ENCODE measurements around the gene DNAH14. TPM values are rescaled to one million over a fixed set of nuclear protein-coding genes. Genes with fewer than 3 reads are reported as not detected.

DNAH14 gene
- total RNA-seq, 1 experiment from 2014 or later, result 69.7 TPM

DNA sequence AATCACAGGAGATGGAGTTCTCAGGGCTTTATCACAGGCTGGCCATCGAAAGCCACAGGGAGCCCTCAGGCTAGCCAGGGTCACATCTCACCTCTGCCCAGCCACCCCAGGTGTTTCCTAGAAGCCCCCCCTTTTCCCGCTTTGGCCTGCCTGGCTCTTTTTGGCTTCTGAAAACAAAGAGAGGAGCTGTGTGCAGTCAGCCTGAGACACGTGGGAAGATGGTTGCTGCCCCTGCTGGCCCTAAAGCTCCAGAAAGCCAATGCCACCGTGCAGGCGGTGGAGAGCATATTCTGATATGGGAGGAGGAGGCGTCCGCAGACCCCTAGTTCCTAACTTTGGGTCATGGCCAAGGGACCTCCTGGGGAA, 517.1 kb downstream of the DNAH14 start:
- no peak overlapping the region for H3K27ac Mint-ChIP-seq (ENCODE audit: low read depth, unreplicated experiment)
- intact Hi-C loops (cut with micrococcal nuclease), result no loop called here
- TF ChIP-seq, protein P1, sequence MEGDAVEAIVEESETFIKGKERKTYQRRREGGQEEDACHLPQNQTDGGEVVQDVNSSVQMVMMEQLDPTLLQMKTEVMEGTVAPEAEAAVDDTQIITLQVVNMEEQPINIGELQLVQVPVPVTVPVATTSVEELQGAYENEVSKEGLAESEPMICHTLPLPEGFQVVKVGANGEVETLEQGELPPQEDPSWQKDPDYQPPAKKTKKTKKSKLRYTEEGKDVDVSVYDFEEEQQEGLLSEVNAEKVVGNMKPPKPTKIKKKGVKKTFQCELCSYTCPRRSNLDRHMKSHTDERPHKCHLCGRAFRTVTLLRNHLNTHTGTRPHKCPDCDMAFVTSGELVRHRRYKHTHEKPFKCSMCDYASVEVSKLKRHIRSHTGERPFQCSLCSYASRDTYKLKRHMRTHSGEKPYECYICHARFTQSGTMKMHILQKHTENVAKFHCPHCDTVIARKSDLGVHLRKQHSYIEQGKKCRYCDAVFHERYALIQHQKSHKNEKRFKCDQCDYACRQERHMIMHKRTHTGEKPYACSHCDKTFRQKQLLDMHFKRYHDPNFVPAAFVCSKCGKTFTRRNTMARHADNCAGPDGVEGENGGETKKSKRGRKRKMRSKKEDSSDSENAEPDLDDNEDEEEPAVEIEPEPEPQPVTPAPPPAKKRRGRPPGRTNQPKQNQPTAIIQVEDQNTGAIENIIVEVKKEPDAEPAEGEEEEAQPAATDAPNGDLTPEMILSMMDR (IDR thresholded peaks at IDR 0.05; ENCODE audit: unreplicated experiment), result no peak
- H3K4me3 Mint-ChIP-seq (ENCODE audit: unreplicated experiment), result no peak overlapping the region
- BruUV-seq (replicated peaks), result no TSS peak
- H3K36me3 Mint-ChIP-seq (ENCODE audit: insufficient read depth, unreplicated experiment), result peaks cover 15% of the 10 kb centered on the region
- H3K27me3 Mint-ChIP-seq (ENCODE audit: insufficient read depth, unreplicated experiment), result no peaks in the 10 kb centered on the region
- H3K4me1 Mint-ChIP-seq (ENCODE audit: insufficient read depth, unreplicated experiment), result peaks cover 41% of the 10 kb centered on the region
- no peaks in the 10 kb centered on the region for H3K9me3 Mint-ChIP-seq (ENCODE audit: unreplicated experiment)
- CTCF ChIA-PET, result interaction anchor here (0.6 to 3.0 kb wide), 8 partner anchors 9 to 541 kb away, joined by 3 to 18 read pairs (median 3); partner anchors contain the start of gene LBR
- POLR2A ChIA-PET, result interaction anchor here (3.9 to 20.7 kb wide), 3 partner anchors 8 to 18 kb away, joined by 52 to 611 read pairs (median 58); partner anchors contain the start of gene LBR
- DNase-seq (ENCODE audit: unreplicated experiment), result no peak

DNA sequence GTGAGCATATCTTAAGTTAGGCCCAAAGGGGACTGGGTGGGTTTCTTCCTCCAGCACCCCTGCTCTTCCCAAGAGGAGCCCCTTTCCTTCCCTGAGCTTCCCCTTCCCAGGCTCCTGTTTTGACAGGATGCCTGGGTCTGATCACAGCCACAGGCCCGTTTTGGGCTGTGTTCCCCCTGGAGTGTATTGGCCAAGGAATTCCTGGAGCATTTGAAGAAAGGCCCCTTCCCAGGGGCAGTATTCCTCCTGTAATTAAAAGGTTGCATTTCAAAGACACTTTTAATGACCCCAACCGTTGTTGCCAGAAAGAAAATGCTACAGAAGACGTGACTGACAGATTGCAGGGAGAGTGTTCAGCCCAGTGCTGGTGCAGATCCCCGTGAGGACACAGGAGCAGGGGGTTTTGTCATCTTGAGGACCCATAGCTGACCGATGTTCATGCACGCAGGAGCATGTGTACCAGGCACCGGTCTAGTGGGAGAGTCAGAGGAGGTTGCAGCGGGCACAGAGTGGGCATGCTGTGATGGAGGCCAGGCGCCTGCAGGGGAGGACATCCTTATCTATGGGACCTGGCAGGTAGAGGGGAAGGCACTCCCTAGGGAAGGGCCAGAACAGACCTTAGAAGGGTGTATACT, 517.6 kb downstream of the DNAH14 start:
- peaks cover 41% of the 10 kb centered on the region for H3K4me1 Mint-ChIP-seq (ENCODE audit: insufficient read depth, unreplicated experiment)
- BruUV-seq (replicated peaks), result no TSS peak
- intact Hi-C loops (cut with micrococcal nuclease), result no loop called here
- no peak for DNase-seq (ENCODE audit: unreplicated experiment)
- peaks cover 15% of the 10 kb centered on the region for H3K36me3 Mint-ChIP-seq (ENCODE audit: insufficient read depth, unreplicated experiment)
- H3K27ac Mint-ChIP-seq (ENCODE audit: low read depth, unreplicated experiment), result no peak overlapping the region
- H3K27me3 Mint-ChIP-seq (ENCODE audit: insufficient read depth, unreplicated experiment), result no peaks in the 10 kb centered on the region
- TF ChIP-seq, protein P1 (IDR thresholded peaks at IDR 0.05; ENCODE audit: unreplicated experiment), result no peak
- POLR2A ChIA-PET, result interaction anchor here (3.9 to 20.7 kb wide), 3 partner anchors 8 to 18 kb away, joined by 52 to 611 read pairs (median 58); partner anchors contain the start of gene LBR
- no peak overlapping the region for H3K4me3 Mint-ChIP-seq (ENCODE audit: unreplicated experiment)
- no peaks in the 10 kb centered on the region for H3K9me3 Mint-ChIP-seq (ENCODE audit: unreplicated experiment)
- CTCF ChIA-PET, result interaction anchor here (1.1 to 3.0 kb wide), 4 partner anchors 18 to 540 kb away, joined by 3 to 18 read pairs (median 4); partner anchors contain the start of gene LBR

DNA sequence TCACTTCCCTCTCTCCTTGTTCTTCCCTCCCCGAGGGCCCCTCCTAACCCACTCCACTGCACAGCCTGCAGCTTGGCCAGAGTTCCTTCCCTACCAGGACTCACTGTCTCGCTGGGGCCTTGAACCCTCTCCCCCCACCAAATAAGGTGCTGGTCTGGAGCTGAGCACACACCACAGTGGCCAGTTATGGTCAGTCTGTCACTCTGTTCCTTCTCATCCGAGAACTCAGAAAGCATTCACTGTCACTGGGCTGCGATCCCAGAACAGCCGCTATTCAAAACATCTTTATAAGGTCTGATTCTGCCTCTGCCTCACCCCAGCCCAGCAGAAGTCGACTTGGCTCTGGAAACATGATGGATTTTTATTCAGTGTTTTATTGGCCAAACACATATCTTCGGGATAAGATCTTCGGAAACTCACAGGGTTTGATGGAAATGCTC, 518.2 kb downstream of the DNAH14 start:
- no peaks in the 10 kb centered on the region for H3K27me3 Mint-ChIP-seq (ENCODE audit: insufficient read depth, unreplicated experiment)
- intact Hi-C loops (cut with micrococcal nuclease), result no loop called here
- no peaks in the 10 kb centered on the region for H3K9me3 Mint-ChIP-seq (ENCODE audit: unreplicated experiment)
- no peak for DNase-seq (ENCODE audit: unreplicated experiment)
- TF ChIP-seq, protein P1 (IDR thresholded peaks at IDR 0.05; ENCODE audit: unreplicated experiment), result no peak
- peaks cover 15% of the 10 kb centered on the region for H3K36me3 Mint-ChIP-seq (ENCODE audit: insufficient read depth, unreplicated experiment)
- POLR2A ChIA-PET, result interaction anchor here (1.3 to 20.7 kb wide), 4 partner anchors 14 to 472 kb away, joined by 5 to 611 read pairs (median 26); partner anchors contain the start of gene LBR
- no TSS peak for BruUV-seq (replicated peaks)
- CTCF ChIA-PET, result interaction anchor here (0.8 to 4.2 kb wide), 2 partner anchors 16 to 129 kb away, joined by 3 to 29 read pairs; no protein-coding TSS in a partner anchor
- peaks cover 44% of the 10 kb centered on the region for H3K4me1 Mint-ChIP-seq (ENCODE audit: insufficient read depth, unreplicated experiment)
- no peak overlapping the region for H3K4me3 Mint-ChIP-seq (ENCODE audit: unreplicated experiment)
- peak overlapping the region; percentile 18 for H3K27ac Mint-ChIP-seq (ENCODE audit: low read depth, unreplicated experiment)

DNA sequence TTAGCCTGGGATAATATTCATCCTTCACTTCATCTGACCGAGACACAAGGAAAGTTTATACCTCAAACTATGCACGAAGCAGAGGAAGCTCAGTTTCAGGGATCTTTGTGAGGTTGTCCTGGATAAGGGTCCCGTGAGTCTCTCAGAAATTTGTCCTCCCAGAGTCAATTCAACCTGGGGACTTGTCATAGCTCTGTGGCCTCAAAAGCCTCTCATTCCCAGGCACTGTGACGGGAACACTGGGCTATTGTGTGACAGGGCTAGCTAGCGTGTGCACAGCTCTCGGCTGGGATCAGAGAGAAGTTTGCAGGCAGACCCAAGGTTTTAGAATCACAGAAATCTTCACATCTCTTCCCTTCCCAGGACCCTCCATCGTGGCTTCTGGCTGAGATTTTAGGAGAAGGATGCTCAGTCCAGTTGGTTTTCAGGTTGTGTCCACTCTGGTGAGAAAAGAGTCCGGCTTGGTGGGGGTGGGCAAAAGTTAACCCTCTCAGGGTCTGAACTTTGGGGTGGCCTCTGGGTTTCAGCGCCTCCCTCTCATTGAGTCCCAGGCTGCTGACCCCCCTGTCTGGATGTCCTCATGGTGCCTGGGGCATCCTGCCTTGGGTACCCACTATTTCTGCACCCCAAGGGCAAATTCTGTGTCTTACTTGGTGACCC, 518.8 kb downstream of the DNAH14 start:
- ChIA-PET POLR2A (interaction anchor here (0.6 to 20.7 kb wide), 10 partner anchors 10 to 617 kb away, joined by 3 to 611 read pairs (median 3); partner anchors contain the start of gene LBR), CTCF (interaction anchor here (0.6 to 4.2 kb wide), 9 partner anchors 8 to 935 kb away, joined by 3 to 29 read pairs (median 4); no protein-coding TSS in a partner anchor)
- peaks cover 50% of the 10 kb centered on the region for H3K4me1 Mint-ChIP-seq (ENCODE audit: insufficient read depth, unreplicated experiment)
- TF ChIP-seq, protein P1 (IDR thresholded peaks at IDR 0.05; ENCODE audit: unreplicated experiment), result no peak
- H3K9me3 Mint-ChIP-seq (ENCODE audit: unreplicated experiment), result no peaks in the 10 kb centered on the region
- no peak overlapping the region for H3K4me3 Mint-ChIP-seq (ENCODE audit: unreplicated experiment)
- BruUV-seq (replicated peaks), result no TSS peak
- no peaks in the 10 kb centered on the region for H3K27me3 Mint-ChIP-seq (ENCODE audit: insufficient read depth, unreplicated experiment)
- no peak for DNase-seq (ENCODE audit: unreplicated experiment)
- H3K36me3 Mint-ChIP-seq (ENCODE audit: insufficient read depth, unreplicated experiment), result peaks cover 15% of the 10 kb centered on the region
- intact Hi-C loops (cut with micrococcal nuclease), result no loop called here
- peak overlapping the region; percentile 18 for H3K27ac Mint-ChIP-seq (ENCODE audit: low read depth, unreplicated experiment)
